ENCODE measurements around the gene HGS. TPM values are rescaled to one million over a fixed set of nuclear protein-coding genes. Genes with fewer than 3 reads are reported as not detected.

HGS gene
- polyA plus RNA-seq, 1 experiment: 71.5 TPM

DNA sequence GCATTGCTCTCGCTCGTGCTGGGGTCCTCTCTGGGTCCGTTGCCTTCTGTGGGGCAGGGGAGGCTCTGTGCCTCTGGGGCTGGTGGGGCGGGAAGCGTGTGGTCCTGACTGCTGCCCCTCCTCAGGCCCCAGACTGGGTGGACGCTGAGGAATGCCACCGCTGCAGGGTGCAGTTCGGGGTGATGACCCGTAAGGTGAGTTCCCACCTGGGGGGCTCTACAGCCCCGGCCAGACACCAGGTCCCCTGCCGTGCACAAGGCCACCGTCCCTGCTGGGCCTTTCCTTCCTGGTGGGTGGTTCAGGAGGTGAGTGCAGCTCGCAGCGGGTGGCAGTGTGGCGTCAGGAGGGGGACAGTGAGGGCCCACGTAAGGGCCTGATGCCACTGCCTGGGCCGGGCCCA lies 6.7 kb downstream of the HGS start:
- no peak overlapping the region for H3K27ac ChIP-seq (ENCODE audit: low read depth, low read length)
- H3K4me3 ChIP-seq (ENCODE audit: low read depth, low read length): no peak overlapping the region
- TF ChIP-seq, protein P1, sequence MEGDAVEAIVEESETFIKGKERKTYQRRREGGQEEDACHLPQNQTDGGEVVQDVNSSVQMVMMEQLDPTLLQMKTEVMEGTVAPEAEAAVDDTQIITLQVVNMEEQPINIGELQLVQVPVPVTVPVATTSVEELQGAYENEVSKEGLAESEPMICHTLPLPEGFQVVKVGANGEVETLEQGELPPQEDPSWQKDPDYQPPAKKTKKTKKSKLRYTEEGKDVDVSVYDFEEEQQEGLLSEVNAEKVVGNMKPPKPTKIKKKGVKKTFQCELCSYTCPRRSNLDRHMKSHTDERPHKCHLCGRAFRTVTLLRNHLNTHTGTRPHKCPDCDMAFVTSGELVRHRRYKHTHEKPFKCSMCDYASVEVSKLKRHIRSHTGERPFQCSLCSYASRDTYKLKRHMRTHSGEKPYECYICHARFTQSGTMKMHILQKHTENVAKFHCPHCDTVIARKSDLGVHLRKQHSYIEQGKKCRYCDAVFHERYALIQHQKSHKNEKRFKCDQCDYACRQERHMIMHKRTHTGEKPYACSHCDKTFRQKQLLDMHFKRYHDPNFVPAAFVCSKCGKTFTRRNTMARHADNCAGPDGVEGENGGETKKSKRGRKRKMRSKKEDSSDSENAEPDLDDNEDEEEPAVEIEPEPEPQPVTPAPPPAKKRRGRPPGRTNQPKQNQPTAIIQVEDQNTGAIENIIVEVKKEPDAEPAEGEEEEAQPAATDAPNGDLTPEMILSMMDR (IDR thresholded peaks at IDR 0.05; ENCODE audit: low read depth, low read length): no peak
- DNase-seq (ENCODE audit: low read depth, low spot score): no peak
- ChIA-PET CTCF (no interaction called here), POLR2A (no interaction called here)
- H3K9me3 ChIP-seq (ENCODE audit: control insufficient read depth, insufficient read depth, low read length): no peaks in the 10 kb centered on the region; the same call in 1 of the 2 replicates
- H3K27me3 ChIP-seq (ENCODE audit: control insufficient read depth, insufficient read depth, low read length): no peaks in the 10 kb centered on the region

- H3K27me3 ChIP-seq (ENCODE audit: control insufficient read depth, insufficient read depth, low read length): no peaks in the 10 kb centered on the region
- CTCF ChIA-PET: no interaction called here
- no peak overlapping the region for H3K4me3 ChIP-seq (ENCODE audit: low read depth, low read length)
- TF ChIP-seq, protein P1 (IDR thresholded peaks at IDR 0.05; ENCODE audit: low read depth, low read length): no peak
- no peak for DNase-seq (ENCODE audit: low read depth, low spot score)
- POLR2A ChIA-PET: interaction anchor here (1.0 kb wide), 1 partner anchor 12 kb away, joined by 3 read pairs; the partner anchor contains the start of gene MRPL12
- H3K9me3 ChIP-seq (ENCODE audit: control insufficient read depth, insufficient read depth, low read length): no peaks in the 10 kb centered on the region; the same call in 1 of the 2 replicates
- H3K27ac ChIP-seq (ENCODE audit: low read depth, low read length): no peak overlapping the region
These were observed 7.4 kb downstream of the HGS start for GRCh38 chr17:81691196-81691595.

DNA sequence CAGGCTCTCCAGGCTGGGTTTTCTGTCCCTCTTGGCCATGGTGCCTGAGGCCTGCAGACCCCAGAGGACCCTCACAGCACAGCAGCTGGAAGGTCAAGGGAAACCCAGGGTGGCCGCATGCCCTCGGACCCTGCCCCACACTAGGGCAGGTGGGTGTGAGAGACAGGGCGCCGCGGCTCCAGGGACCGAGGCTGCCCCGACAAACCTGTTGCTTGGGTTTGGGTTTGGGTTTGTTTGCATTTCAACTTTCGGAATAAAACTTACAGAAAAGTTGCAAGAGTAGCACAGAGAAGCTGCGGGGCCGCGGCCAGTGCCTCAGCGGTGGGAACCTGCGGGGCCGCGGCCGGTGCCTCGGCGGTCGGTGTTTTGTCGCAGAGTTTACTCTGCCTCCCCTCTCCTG lies 7.8 kb downstream of the HGS start:
- ChIA-PET POLR2A (interaction anchor here (1.0 to 1.1 kb wide), 2 partner anchors 8 to 11 kb away, joined by 3 read pairs; partner anchors contain the start of genes ARL16, HGS and MRPL12), CTCF (no interaction called here)

GRCh38 chr17:81693509-81694210 lies 9.8 kb downstream of the HGS start:
- H3K27ac ChIP-seq (ENCODE audit: low read depth, low read length): no peak overlapping the region

More for the DNA sequence above, 7.8 kb downstream of the HGS start:
- Histone ChIP-seq H3K27me3 (ENCODE audit: control insufficient read depth, insufficient read depth, low read length) (no peaks in the 10 kb centered on the region), H3K4me3 (ENCODE audit: low read depth, low read length) (no peak overlapping the region), H3K27ac (ENCODE audit: low read depth, low read length) (no peak overlapping the region), H3K9me3 (ENCODE audit: control insufficient read depth, insufficient read depth, low read length) (no peaks in the 10 kb centered on the region; the same call in 1 of the 2 replicates)
- TF ChIP-seq, protein P1 (IDR thresholded peaks at IDR 0.05; ENCODE audit: low read depth, low read length): no peak
- DNase-seq (ENCODE audit: low read depth, low spot score): no peak

DNA sequence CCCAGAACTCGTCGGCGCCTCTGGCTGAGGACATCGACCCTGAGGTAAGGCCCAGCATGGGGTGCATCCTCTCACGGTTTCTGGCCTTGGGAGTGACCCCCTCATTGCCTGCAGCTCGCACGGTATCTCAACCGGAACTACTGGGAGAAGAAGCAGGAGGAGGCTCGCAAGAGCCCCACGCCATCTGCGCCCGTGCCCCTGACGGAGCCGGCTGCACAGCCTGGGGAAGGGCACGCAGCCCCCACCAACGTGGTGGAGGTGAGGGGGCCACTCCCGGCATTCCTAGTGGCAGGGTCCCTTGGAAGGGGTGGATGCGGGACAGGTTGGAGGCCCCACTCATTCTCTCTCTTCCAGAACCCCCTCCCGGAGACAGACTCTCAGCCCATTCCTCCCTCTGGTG lies 11.0 kb downstream of the HGS start:
- H3K9me3 ChIP-seq (ENCODE audit: control insufficient read depth, insufficient read depth, low read length): no peaks in the 10 kb centered on the region; the same call in 1 of the 2 replicates
- no peaks in the 10 kb centered on the region for H3K27me3 ChIP-seq (ENCODE audit: control insufficient read depth, insufficient read depth, low read length)
- TF ChIP-seq, protein P1 (IDR thresholded peaks at IDR 0.05; ENCODE audit: low read depth, low read length): no peak
- no peak for DNase-seq (ENCODE audit: low read depth, low spot score)
- ChIA-PET CTCF (no interaction called here), POLR2A (interaction anchor here (1.5 kb wide), 1 partner anchor 9 kb away, joined by 6 read pairs; no protein-coding TSS in a partner anchor)
- H3K4me3 ChIP-seq (ENCODE audit: low read depth, low read length): no peak overlapping the region
- no peak overlapping the region for H3K27ac ChIP-seq (ENCODE audit: low read depth, low read length)

More at GRCh38 chr17:81693509-81694210, 9.8 kb downstream of the HGS start:
- Histone ChIP-seq H3K9me3 (ENCODE audit: control insufficient read depth, insufficient read depth, low read length) (no peaks in the 10 kb centered on the region; the same call in 1 of the 2 replicates), H3K27me3 (ENCODE audit: control insufficient read depth, insufficient read depth, low read length) (no peaks in the 10 kb centered on the region), H3K4me3 (ENCODE audit: low read depth, low read length) (no peak overlapping the region)
- no peak for DNase-seq (ENCODE audit: low read depth, low spot score)
- TF ChIP-seq, protein P1 (IDR thresholded peaks at IDR 0.05; ENCODE audit: low read depth, low read length): no peak
- POLR2A ChIA-PET: interaction anchor here (0.8 kb wide), 1 partner anchor 10 kb away, joined by 3 read pairs; the partner anchor contains the start of gene MRPL12
- CTCF ChIA-PET: no interaction called here

Measured in AG04450 (cell line).